CD14-positive monocyte (primary cell): ENCODE measurements around the gene GATA1. TPM values are rescaled to one million over a fixed set of nuclear protein-coding genes. Genes with fewer than 3 reads are reported as not detected.

Source experiments
- DNase-seq, 3 donors: peaks; one replicate each; pipeline ENCODE4 v3.0.0-alpha.2; 2011 to 2022
- H2AFZ ChIP-seq: 2 replicates; pipeline ENCODE4 v1.6.0; 2012; ENCODE audit warnings: mild to moderate bottlenecking, low read depth, low read length, inconsistent platforms; ENCODE audit not compliant: insufficient read depth, poor library complexity, severe bottlenecking
- H3K27ac ChIP-seq, 2 donors: 1 replicate in 1 of 2; 2 replicates in 1 of 2; pipeline ENCODE4 v1.5.1; 2012 to 2013; ENCODE audit warnings: low read length in 2 of 2, control low read depth in 1 of 2, inconsistent platforms in 1 of 2, low read depth in 1 of 2, mild to moderate bottlenecking in 1 of 2
- H3K27me3 ChIP-seq, 2 donors: one replicate each; pipeline versions ENCODE4 v1.6.0 to v1.6.1; 2011 to 2013; ENCODE audit warnings: low read length in 2 of 2; ENCODE audit not compliant: control insufficient read depth in 2 of 2, insufficient read depth in 2 of 2
- H3K36me3 ChIP-seq, 2 donors: replicated peaks in 1 of 2; 1 replicate in 1 of 2; 2 replicates in 1 of 2; pipeline versions ENCODE4 v1.5.1 to v1.6.1; 2012 to 2013; ENCODE audit warnings: low read length in 2 of 2, control low read depth in 1 of 2, inconsistent platforms in 1 of 2, mild to moderate bottlenecking in 1 of 2; ENCODE audit not compliant: insufficient read depth in 2 of 2, control insufficient read depth in 1 of 2
- H3K4me1 ChIP-seq, 2 donors: 1 replicate in 1 of 2; 2 replicates in 1 of 2; pipeline versions ENCODE4 v1.5.1 to v1.6.1; 2012 to 2013; ENCODE audit warnings: low read length in 2 of 2, control low read depth in 1 of 2, inconsistent platforms in 1 of 2, mild to moderate bottlenecking in 1 of 2, moderate library complexity in 1 of 2; ENCODE audit not compliant: insufficient read depth in 2 of 2, control insufficient read depth in 1 of 2
- H3K4me2 ChIP-seq: replicated peaks from 2 replicates; pipeline ENCODE3; 2012; ENCODE audit warnings: low read length, moderate library complexity, mild to moderate bottlenecking; ENCODE audit not compliant: poor library complexity, severe bottlenecking; ENCODE audit errors: extremely low read depth
- H3K4me3 ChIP-seq, 3 experiments: fragments of 200-600 bp in 1 of 3; sonication (generic) in 1 of 3; replicated peaks in 1 of 3; 1 replicate in 2 of 3; 2 replicates in 1 of 3; pipeline ENCODE4 v1.5.1; 2011 to 2013; ENCODE audit warnings: low read length in 3 of 3, mild to moderate bottlenecking in 3 of 3, control low read depth in 2 of 3, low read depth in 2 of 3, inconsistent platforms in 1 of 3, moderate library complexity in 1 of 3
- H3K79me2 ChIP-seq: 2 replicates; pipeline ENCODE4 v1.6.0; 2012; ENCODE audit warnings: mild to moderate bottlenecking, control low read depth, inconsistent platforms, low read length, moderate library complexity; ENCODE audit not compliant: insufficient read depth
- H3K9ac ChIP-seq: 2 replicates; pipeline ENCODE4 v1.6.0; 2017; ENCODE audit warnings: low read length, mild to moderate bottlenecking; ENCODE audit not compliant: insufficient read depth, poor library complexity, severe bottlenecking
- H3K9me3 ChIP-seq, 2 donors: replicated peaks in 1 of 2; 1 replicate in 1 of 2; 2 replicates in 1 of 2; pipeline versions ENCODE4 v1.5.1 to v1.6.1; 2012 to 2013; ENCODE audit warnings: low read length in 2 of 2, control low read depth in 1 of 2; ENCODE audit not compliant: control insufficient read depth in 1 of 2, insufficient read depth in 1 of 2
- H4K20me1 ChIP-seq: 2 replicates; pipeline ENCODE4 v1.6.0; 2012; ENCODE audit warnings: mild to moderate bottlenecking, low read length, control low read depth, moderate library complexity; ENCODE audit not compliant: insufficient read depth
- H3K27ac Mint-ChIP-seq, 7 donors: one replicate each; pipeline ENCODE4 v1.8.0; 2020; ENCODE audit warnings: mild to moderate bottlenecking in 7 of 7, mixed read lengths in 7 of 7, moderate library complexity in 6 of 7, inconsistent platforms in 2 of 7
- H3K27me3 Mint-ChIP-seq, 3 donors: one replicate each; pipeline ENCODE4 v1.8.0; 2021 to 2022; ENCODE audit warnings: low read depth in 3 of 3, mild to moderate bottlenecking in 3 of 3, mixed read lengths in 3 of 3, moderate library complexity in 3 of 3, inconsistent platforms in 1 of 3
- H3K36me3 Mint-ChIP-seq, 2 donors: one replicate each; pipeline ENCODE4 v1.8.0; 2020; ENCODE audit warnings: mixed read lengths in 2 of 2, inconsistent platforms in 1 of 2, mild to moderate bottlenecking in 1 of 2
- H3K4me1 Mint-ChIP-seq: one replicate; pipeline ENCODE4 v1.8.0; 2020; ENCODE audit warnings: mild to moderate bottlenecking, mixed read lengths
- H3K4me3 Mint-ChIP-seq, 2 donors: one replicate each; pipeline ENCODE4 v1.8.0; 2020; ENCODE audit warnings: mild to moderate bottlenecking in 2 of 2, mixed read lengths in 2 of 2, moderate library complexity in 1 of 2
- H3K9me3 Mint-ChIP-seq, 7 donors: one replicate each; pipeline ENCODE4 v1.8.0; 2020 to 2022; ENCODE audit warnings: mixed read lengths in 7 of 7, mild to moderate bottlenecking in 6 of 7, moderate library complexity in 6 of 7, inconsistent platforms in 2 of 7
- WGBS: methylation state at CpG from one replicate; pipeline ENCODE4 v1.1.5; 2013; ENCODE audit warnings: missing lambda C conversion rate; ENCODE audit not compliant: insufficient coverage; 5-methylcytosine and 5-hydroxymethylcytosine counted together
- intact Hi-C, 2 donors: fragments of 100-400 bp; cut with micrococcal nuclease; formaldehyde crosslinking; loops; one replicate each; pipeline versions ENCODE4 v1.15.0 to v1.15.1; 2023
- polyA minus RNA-seq: library from RNA; depleted of rRNA, polyadenylated mRNA; stranded (reverse); fragments of >200 nt; gene quantifications from 2 replicates; pipeline ENCODE4 v1.2.3, GENCODE V29; 2012
- polyA plus RNA-seq, 3 donors: library from polyadenylated mRNA; depleted of rRNA in 1 of 3; unstranded in 2 of 3; stranded (reverse) in 1 of 3; fragments of 300-500 nt in 2 of 3; fragments of >200 nt in 1 of 3; fragmentation: Illumina TruSeq in 2 of 3; gene quantifications; 1 replicate in 2 of 3; 2 replicates in 1 of 3; pipeline ENCODE4 v1.2.3, GENCODE V29; 2012 to 2021
- total RNA-seq, 12 experiments: library from RNA in 1 of 12; stranded (reverse) in 1 of 12; fragments of 120-200 nt in 1 of 12; gene quantifications; one replicate each; pipeline ENCODE4 v1.2.4 and lab custom pipeline; 2013 to 2026; ENCODE audit warnings: mixed read lengths in 6 of 12, inconsistent platforms in 1 of 12
- TF ChIP-seq, protein P1 (sequence below): fragments of 200-600 bp; IDR thresholded peaks from one replicate; pipeline ENCODE4 v1.8.0; 2022; ENCODE audit warnings: antibody characterized with exemption, mild to moderate bottlenecking

Gene GATA1
- 0.08 TPM for total RNA-seq (2013)
- polyA plus RNA-seq (not detected), polyA minus RNA-seq (0.42 and 1.8 TPM in 2 replicates), total RNA-seq (lab: John Stamatoyannopoulos, UW) (0 to 0.12 (median 0) reads per million in 11 experiments)

DNA sequence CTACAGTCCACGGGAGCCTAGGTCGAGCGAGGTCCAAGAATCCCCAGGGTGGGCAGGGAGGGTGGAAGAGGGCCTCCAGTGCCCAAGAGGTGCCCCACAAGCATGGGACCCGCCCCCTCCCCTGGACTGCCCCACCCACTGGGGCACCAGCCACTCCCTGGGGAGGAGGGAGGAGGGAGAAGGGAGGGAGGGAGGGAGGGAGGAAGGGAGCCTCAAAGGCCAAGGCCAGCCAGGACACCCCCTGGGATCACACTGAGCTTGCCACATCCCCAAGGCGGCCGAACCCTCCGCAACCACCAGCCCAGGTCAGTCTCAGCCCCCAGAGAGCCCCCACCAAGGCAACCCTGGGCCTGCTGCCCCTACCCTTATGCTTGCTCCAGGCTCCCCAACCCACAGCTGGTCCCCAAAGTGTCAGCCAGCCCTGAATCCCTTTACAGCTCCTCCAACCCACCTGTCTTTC lies at the start of gene GATA1:
Gene GATA1 (plus strand): TSS at position 250 of the 460 bp plus-strand sequence. CDS start 4,520 bp downstream, outside the sequence.
- TF ChIP-seq, protein P1, sequence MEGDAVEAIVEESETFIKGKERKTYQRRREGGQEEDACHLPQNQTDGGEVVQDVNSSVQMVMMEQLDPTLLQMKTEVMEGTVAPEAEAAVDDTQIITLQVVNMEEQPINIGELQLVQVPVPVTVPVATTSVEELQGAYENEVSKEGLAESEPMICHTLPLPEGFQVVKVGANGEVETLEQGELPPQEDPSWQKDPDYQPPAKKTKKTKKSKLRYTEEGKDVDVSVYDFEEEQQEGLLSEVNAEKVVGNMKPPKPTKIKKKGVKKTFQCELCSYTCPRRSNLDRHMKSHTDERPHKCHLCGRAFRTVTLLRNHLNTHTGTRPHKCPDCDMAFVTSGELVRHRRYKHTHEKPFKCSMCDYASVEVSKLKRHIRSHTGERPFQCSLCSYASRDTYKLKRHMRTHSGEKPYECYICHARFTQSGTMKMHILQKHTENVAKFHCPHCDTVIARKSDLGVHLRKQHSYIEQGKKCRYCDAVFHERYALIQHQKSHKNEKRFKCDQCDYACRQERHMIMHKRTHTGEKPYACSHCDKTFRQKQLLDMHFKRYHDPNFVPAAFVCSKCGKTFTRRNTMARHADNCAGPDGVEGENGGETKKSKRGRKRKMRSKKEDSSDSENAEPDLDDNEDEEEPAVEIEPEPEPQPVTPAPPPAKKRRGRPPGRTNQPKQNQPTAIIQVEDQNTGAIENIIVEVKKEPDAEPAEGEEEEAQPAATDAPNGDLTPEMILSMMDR = no peak
- Histone ChIP-seq H3K4me3 (no peak within 1 kb of the TSS), H4K20me1 (no peaks in the 10 kb centered on the region), H3K9me3 (no peaks in the 10 kb centered on the region), H3K27ac (no peak within 1 kb of the TSS), H3K27me3 (no peaks in the 10 kb centered on the region), H3K4me2 (no peak within 1 kb of the TSS), H3K4me1 (peaks cover 0 to 11% of the 10 kb centered on the region in 2 donors), H2AFZ (no peak within 1 kb of the TSS), H3K79me2 (no peaks in the 10 kb centered on the region), H3K9ac (no peak within 1 kb of the TSS), H3K36me3 (no peaks in the 10 kb centered on the region)
- DNase-seq = no peak
- H3K9me3 Mint-ChIP-seq = peaks cover 0 to 4% (median 0%) of the 10 kb centered on the region in 7 donors
- intact Hi-C loops = no loop called here
- no peaks in the 10 kb centered on the region for H3K36me3 Mint-ChIP-seq
- 100% methylated on average over 2 of the region's 7 CpGs for WGBS
- H3K27ac Mint-ChIP-seq = peak within 1 kb of the TSS in 2 of 7 donors; percentile 0 to 12
- H3K4me1 Mint-ChIP-seq = peaks cover 13% of the 10 kb centered on the region
- H3K4me3 Mint-ChIP-seq = no peak within 1 kb of the TSS
- peaks cover 3 to 9% (median 3%) of the 10 kb centered on the region in 3 donors for H3K27me3 Mint-ChIP-seq

DNA sequence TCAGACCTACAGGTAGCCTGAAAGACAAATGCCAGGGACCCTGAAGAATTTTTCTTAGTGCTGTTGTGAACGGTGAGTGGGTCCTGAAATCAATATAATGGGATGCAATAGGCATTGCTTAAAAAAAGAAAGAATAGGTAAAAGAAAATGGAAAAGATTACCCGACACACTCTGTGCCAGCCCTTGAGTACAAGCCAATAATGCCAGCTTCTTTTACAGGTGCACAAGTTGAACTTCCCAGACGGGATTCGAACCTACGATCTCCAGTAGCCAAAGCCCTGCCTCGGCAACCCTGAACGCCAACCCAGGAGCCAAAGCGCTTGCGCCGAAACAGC lies 49.5 kb upstream of the GATA1 start:
- peak overlapping the region in 1 of 2 donors; percentile 77 for H3K4me3 Mint-ChIP-seq
- peaks cover 7 to 11% of the 10 kb centered on the region in 2 donors for H3K4me1 ChIP-seq
- no peaks in the 10 kb centered on the region for H3K36me3 ChIP-seq
- 9% methylated on average over 9 of the region's 10 CpGs for WGBS
- H3K4me2 ChIP-seq = peak overlapping the region; percentile 70
- H3K4me3 ChIP-seq = peak overlapping the region in 1 of 3 experiments; percentile 77
- peaks cover 16% of the 10 kb centered on the region for H3K4me1 Mint-ChIP-seq
- intact Hi-C loops = loop anchor here in 1 of 2 donors (5.0 kb wide), 1 partner anchor 65 kb away; the partner anchor contains the start of gene HDAC6
- no peaks in the 10 kb centered on the region for H3K79me2 ChIP-seq
- H3K27ac Mint-ChIP-seq = peak overlapping the region in 6 of 7 donors; percentile 28 to 96 (median 91)
- TF ChIP-seq, protein P1 = no peak
- H4K20me1 ChIP-seq = no peaks in the 10 kb centered on the region
- no peaks in the 10 kb centered on the region for H3K9me3 ChIP-seq
- peak overlapping the region; percentile 21 for H2AFZ ChIP-seq
- no peak for DNase-seq
- H3K9ac ChIP-seq = peak overlapping the region; percentile 82
- H3K27me3 Mint-ChIP-seq = peaks cover 1 to 7% (median 2%) of the 10 kb centered on the region in 3 donors
- H3K36me3 Mint-ChIP-seq = no peaks in the 10 kb centered on the region
- peak overlapping the region; percentile 86 to 91 for H3K27ac ChIP-seq
- H3K9me3 Mint-ChIP-seq = peaks cover 0 to 3% (median 0%) of the 10 kb centered on the region in 7 donors
- H3K27me3 ChIP-seq = no peaks in the 10 kb centered on the region
